Epidermal melanocyte (primary cell): ENCODE results near the gene EPS8L1.
A peak's percentile ranks its signal among the peaks of the same experiment; 100 is the strongest.

Experiments
- DNase-seq: peaks from one replicate; pipeline ENCODE4 v3.0.0; 2011; ENCODE audit warnings: low spot score; ENCODE audit not compliant: insufficient read length

The EPS8L1 gene

DNA sequence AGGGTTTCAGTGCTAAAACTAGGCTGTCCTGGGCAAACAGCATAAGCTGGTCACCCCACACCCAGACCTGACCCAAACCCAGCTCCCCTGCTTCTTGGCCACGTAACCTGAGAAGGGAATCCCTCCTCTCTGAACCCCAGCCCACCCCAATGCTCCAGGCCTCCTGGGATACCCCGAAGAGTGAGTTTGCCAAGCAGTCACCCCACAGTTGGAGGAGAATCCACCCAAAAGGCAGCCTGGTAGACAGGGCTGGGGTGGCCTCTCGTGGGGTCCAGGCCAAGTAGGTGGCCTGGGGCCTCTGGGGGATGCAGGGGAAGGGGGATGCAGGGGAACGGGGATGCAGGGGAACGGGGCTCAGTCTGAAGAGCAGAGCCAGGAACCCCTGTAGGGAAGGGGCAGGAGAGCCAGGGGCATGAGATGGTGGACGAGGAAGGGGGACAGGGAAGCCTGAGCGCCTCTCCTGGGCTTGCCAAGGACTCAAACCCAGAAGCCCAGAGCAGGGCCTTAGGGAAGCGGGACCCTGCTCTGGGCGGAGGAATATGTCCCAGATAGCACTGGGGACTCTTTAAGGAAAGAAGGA is 39.0 kb downstream of the EPS8L1 start:
- DNase-seq, result no peak

DNA sequence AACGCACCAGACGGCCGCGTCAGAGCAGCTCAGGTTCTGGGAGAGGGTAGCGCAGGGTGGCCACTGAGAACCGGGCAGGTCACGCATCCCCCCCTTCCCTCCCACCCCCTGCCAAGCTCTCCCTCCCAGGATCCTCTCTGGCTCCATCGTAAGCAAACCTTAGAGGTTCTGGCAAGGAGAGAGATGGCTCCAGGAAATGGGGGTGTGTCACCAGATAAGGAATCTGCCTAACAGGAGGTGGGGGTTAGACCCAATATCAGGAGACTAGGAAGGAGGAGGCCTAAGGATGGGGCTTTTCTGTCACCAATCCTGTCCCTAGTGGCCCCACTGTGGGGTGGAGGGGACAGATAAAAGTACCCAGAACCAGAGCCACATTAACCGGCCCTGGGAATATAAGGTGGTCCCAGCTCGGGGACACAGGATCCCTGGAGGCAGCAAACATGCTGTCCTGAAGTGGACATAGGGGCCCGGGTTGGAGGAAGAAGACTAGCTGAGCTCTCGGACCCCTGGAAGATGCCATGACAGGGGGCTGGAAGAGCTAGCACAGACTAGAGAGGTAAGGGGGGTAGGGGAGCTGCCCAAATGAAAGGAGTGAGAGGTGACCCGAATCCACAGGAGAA is 39.9 kb downstream of the EPS8L1 start:
- DNase-seq, result peak; percentile 13

DNA sequence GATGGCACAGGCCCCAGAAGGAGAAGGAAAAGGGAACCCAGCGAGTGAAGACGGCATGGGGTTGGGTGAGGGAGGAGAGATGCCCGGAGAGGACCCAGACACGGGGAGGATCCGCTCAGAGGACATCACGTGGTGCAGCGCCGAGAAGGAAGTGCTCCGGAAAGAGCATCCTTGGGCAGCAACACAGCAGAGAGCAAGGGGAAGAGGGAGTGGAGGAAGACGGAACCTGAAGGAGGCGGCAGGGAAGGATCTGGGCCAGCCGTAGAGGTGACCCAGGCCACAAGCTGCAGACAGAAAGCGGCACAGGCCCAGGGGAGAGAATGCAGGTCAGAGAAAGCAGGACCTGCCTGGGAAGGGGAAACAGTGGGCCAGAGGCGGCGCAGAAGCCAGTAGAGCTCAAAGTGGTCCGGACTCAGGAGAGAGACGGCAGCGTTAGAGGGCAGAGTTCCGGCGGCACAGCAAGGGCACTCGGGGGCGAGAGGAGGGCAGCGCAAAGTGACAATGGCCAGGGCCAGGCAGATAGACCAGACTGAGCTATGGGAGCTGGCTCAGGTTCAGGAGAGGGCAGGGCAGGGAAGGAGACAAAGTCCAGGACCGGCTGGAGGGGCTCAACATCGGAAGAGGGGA is 40.7 kb downstream of the EPS8L1 start:
- peak; percentile 75 for DNase-seq

DNA sequence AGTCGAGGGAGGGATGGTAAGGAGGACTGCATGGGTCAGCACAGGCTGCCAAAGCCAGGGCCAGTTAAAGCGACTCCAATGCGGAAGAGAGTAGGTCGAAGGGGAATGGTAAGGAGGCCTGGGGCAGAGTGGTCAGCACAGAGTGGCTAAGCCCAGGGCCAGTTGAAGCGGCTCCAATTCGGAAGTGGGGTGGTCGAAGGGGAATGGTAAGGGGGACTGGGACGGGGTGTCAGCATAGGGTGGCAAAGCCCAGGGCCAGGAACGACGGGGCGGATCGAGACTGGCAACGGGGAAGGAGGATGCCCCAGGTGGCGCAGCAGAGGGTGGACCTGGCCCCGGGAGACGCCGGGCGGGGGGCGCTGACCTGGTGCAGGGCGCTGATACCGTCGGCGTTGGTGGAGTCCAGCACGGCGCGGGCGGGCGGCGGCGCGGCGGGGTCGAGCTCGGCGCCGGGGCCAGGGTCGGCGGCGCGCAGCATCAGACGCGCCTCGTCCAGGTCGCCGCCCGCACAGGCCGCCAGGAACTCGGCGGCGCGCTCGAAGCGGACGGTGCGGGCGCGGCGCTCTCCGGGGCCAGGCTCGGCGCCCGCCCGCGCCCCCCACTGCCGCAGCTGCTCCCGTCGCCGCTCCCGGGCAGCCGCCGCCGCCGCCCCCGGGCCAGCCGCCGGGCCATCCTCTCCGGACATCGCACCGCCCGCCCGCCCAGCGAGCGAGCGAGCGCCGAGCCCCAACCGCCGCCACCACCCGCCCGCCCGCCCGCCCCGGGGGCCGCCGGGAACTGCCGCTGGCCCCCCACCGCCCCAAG is 41.4 kb downstream of the EPS8L1 start, which contains the start of gene PPP1R12C:
Gene PPP1R12C, minus strand, starts transcription at position 779 of the 804 bp plus-strand sequence. Its CDS starts 94 bp downstream, at position 685.
- no peak for DNase-seq

DNA sequence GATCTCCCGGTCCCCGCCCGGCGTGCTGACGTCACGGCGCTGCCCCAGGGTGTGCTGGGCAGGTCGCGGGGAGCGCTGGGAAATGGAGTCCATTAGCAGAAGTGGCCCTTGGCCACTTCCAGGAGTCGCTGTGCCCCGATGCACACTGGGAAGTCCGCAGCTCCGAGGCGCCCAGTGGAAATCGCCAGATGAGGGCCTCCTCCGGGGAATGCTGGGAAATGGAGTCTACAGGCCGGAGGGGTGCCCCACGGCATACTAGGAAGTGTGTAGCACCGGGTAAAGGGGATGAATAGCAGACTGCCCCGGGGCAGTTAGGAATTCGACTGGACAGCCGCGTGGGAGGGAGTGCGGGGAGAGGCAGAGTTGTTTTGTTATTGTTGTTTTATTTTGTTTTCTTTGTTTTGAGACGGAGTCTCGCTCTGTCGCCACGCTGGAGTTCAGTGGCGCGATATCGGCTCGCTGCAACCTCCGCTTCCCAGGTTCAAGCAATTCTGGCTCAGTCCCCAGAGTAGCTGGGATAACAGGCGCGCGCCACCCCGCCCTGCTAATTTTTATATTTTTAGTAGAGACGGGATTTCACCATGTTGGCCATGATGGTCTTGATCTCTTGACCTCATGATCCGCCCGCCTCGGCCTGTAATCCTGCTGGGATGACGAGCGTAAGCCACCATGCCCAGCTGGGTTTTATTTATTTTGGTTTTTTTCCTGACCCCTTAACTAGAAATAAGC is 42.2 kb downstream of the EPS8L1 start:
- DNase-seq, result peak; percentile 99

DNA sequence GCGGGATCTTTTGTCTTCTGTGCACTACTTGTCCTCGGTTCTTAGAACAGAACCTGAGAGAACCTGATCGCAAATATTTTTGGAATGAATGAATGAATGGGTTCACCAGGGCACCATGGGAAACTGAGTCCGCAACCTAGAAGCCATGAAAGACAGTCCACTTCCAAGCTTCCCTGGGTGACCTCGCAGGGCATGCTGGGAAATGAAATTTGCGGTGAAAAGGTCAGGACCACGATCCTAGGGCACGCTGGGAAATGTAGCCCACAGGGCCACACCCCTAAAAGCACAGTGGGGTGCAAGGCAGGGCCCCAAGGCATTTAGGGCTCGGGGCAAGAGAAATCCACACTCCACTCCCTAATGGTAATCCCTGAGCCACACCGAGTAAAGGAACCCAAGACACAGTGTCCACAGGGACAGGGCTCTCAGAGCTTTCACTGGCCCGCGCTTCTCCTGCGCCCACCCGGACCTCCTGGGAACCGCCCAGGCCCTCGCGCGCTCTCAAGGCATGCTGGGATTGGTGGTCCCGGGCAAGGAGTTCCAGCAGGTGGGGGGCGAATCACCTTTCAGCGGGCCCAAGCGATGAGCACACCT is 42.8 kb downstream of the EPS8L1 start:
- no peak for DNase-seq

DNA sequence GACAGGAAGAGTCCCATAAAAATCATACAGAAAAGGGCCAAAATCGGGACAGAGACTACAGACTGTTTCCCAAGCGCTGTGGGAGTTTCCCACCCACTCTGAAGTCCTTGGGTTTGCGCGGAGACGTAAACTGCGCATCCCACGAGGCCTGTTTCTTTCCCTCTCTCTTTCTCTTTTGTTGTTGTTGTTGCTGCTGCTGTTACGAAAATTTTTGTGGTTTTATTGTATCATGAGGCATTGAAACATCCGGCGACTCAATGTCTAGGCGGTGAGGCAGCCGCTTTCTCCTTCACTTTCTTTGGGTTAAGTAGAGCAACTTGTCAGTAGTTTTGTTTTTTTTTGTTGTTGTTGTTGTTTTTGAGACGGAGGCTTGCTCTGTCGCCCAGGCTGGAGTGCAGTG is 43.4 kb downstream of the EPS8L1 start:
- DNase-seq, result no peak

DNA sequence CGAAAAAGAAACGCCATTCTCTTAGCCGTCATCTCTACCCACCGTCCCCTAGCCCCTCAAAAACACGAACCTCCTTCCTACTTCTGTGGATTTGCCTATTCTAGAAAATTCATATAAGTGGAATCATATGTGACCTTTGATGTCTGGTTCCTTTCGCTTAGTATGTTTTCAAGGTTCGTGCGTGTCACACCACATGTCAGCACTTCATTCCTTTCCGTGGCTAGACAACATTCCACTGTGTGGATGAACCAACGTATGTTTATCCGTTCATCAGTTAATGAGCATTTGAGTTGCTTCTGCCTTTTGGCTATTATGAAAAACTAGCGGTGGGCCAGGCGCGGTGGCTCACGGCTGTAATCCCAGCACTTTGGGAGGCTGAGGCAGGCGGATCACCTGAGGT is 55.8 kb downstream of the EPS8L1 start:
- no peak for DNase-seq

DNA sequence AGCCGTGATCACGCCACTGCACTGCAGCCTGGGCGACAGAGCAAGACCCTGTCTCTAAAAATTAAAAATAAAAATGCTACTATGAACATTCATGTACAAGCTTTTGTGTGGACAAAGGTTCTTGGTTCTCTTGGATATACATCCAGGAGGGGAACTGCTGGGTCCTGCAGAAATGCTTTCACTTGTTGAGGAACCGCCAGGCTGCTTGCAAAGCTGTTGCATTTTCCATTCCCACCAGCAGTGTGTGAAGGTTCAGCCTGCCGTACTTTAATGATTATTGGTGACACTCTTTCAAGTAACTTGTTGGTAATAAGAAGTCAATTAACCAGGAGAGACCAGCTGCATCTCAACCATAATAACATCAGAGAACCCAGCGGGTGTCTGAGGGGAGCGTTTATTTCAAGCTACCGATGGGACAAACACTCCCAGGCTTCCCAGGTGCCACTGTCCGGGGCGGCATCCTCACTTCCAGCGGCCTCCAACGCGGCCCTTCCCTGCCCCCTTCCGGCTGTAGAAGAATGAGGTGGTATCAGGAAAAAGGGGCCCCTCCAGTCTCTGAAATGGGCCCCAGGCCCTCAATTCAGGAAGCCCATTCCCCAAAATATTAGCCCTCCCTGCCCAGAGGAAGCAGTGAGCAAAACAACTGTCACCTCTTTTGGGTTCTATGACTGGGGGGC is 56.9 kb downstream of the EPS8L1 start:
- no peak for DNase-seq

DNA sequence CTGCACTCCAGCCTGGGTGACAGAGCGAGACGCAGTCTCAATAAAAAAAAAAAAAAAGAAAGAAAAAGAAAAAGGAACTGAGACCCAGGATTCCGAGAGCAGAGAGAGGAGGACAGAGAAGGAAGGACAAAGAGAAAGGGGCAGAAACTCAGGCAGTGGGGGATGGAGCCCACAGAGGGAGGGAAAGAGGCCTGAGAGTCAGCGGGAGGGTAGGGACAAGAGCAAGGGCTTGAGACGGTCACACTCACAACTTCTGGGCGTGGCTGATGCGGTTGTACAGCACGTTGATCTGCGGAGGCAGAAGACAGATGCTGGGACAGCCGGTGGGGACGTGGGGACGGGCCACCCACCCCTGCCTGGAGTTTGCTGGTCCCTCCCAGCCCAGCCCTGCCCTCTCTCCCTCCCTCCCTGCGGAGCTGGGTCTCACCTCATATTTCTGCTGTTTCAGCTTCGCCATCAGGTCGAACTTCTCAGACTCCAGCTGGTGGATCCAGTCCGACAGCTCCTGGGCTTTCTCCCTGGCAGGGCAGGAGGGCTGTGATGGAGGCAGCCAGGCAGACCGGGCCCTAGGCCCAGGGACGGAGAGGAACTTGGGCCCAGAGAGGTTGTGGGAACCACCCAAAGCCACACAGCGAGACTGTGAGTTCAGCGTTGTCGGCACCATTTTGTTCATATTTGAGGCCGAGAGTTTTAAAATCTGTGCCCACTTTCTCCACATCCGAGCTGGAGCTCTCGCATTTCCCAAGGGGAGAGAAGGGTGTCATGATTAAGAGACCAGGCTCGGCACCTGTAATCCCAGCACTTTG is 58.2 kb downstream of the EPS8L1 start:
- no peak for DNase-seq

DNA sequence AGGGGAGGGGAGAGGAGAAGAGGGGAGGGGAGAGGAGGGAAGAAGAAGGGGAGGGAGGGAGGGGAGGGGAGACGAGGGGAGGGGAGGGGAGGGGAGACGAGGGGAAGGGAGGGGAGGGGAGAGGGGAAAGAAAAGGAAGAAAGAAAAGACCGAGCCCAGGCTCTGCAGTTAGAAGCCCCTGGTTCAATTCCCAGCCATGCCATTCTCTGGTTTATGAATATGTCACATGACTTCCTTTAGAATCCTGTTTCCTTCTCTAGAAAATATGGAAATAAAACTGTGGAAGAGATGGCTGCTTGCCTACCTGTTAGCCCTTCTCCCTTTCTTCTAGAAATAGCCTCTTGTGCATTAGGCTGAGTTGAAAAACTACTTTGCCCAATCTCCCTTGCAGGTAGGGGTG is 59.1 kb downstream of the EPS8L1 start:
- no peak for DNase-seq

DNA sequence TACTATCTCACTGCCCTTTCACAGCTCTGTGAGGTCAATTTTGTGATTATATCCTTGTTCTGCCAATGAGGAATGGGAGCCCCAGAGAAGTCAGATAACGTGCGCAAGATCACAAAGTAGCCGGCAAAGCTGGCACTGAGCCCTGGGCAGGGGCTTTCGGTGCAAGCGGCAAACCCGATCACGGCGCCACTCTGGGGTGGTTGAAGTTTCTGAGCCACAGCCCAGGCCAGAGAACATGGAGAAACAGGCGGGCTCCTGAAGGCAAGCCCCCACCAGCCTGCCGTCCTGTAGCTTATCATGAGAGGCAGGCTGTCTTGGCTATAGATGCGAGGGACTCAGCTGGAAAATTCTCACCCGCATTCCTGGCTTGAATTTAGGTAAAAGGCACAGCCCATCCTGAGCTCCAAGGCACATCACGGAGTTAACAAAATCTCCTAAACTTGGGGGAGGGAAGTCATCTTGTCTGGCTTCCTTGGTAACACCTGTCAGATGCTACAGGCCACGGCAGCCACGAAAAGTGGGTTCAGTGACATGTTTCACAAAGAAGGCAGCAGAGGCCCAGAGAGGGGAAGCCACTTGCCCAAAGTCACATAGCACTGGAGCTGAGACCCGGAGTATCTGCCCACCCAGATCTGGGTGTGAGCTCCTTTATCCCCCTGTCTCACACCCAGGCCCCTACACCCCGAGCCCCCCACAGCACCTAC is 60.9 kb downstream of the EPS8L1 start:
- no peak for DNase-seq
